Right lobe of liver (tissue), 6 donors: ENCODE data around the gene PRKAG2. TPM values are rescaled to one million over a fixed set of nuclear protein-coding genes. Genes with fewer than 3 reads are reported as not detected.
A peak's percentile ranks its signal among the peaks of the same experiment; 100 is the strongest.

Source experiments
- ATAC-seq, 4 donors: fragments of 200-7000 bp; cut with Tn5 transposase; one replicate each; pipeline ENCODE4 v1.9.1; 2020; ENCODE audit warnings: mild to moderate bottlenecking in 4 of 4, moderate library complexity in 4 of 4
- DNase-seq, 3 donors: peaks; one replicate each; pipeline ENCODE4 v3.0.0-alpha.2; 2020
- H3K27ac ChIP-seq, 3 donors: fragments of 200-600 bp; one replicate each; pipeline ENCODE4 v1.8.0; 2022
- H3K27me3 ChIP-seq, 2 donors: fragments of 200-600 bp; one replicate each; pipeline ENCODE4 v1.8.0; 2022
- H3K36me3 ChIP-seq, 4 donors: fragments of 200-600 bp; sonication (generic) in 1 of 4; one replicate each; pipeline versions ENCODE4 v1.5.1 to v1.8.0; 2017 to 2022; ENCODE audit warnings: control low read depth in 1 of 4
- H3K4me1 ChIP-seq, 4 donors: fragments of 200-600 bp; sonication (generic) in 1 of 4; one replicate each; pipeline versions ENCODE4 v1.5.1 to v1.8.0; 2017 to 2022; ENCODE audit warnings: control low read depth in 1 of 4
- H3K4me3 ChIP-seq, 3 donors: fragments of 200-600 bp; one replicate each; pipeline ENCODE4 v1.8.0; 2022
- H3K9me3 ChIP-seq, 4 donors: fragments of 200-600 bp; sonication (generic) in 1 of 4; one replicate each; pipeline versions ENCODE4 v1.5.1 to v1.8.0; 2017 to 2022; ENCODE audit warnings: control low read depth in 1 of 4
- POLR2A ChIP-seq: fragments of 450-650 bp; IDR thresholded peaks from one replicate; pipeline ENCODE4 v1.6.1; 2017; ENCODE audit warnings: antibody characterized with exemption, mild to moderate bottlenecking
- WGBS: methylation state at CpG from one replicate; pipeline ENCODE4 v1.1.6; 2018; ENCODE audit warnings: low coverage, low lambda C conversion rate; ENCODE audit not compliant: insufficient coverage; ENCODE audit errors: missing lambda C conversion rate; 5-methylcytosine and 5-hydroxymethylcytosine counted together
- intact Hi-C, 2 donors: fragments of 100-400 bp; cut with DNase I; formaldehyde crosslinking; loops; one replicate each; pipeline versions ENCODE4 v1.11.2 to v1.14.1; 2022
- total RNA-seq, 6 experiments: library from RNA; depleted of rRNA in 2 of 6; stranded (reverse); fragments of >200 nt in 2 of 6; fragmentation: NEBNext Ultra II Directional in 3 of 6; extraction: Animal tissue kit (Norgen Biotek cat#: 25700) in 3 of 6; gene quantifications; one replicate each; pipeline versions ENCODE4 v1.1.0 to v1.2.4, GENCODE V29; 2016 to 2023
- TF ChIP-seq, protein P1 (sequence below), 4 donors: fragments of 200-600 bp in 3 of 4; fragments of 450-650 bp in 1 of 4; IDR thresholded peaks; one replicate each; pipeline versions ENCODE4 v1.5.1 to v1.8.0; 2016 to 2022; ENCODE audit warnings: antibody characterized with exemption in 4 of 4, mild to moderate bottlenecking in 2 of 4
- donor health status: DM: no; HTN: yes; CAD: no.
- donor health status: DM: no; HTN: no; CAD: no.
- donor health status: DM: no; HTN: no; CAD: no.
- donor health status: DM: no; HTN: yes; CAD: no.
- donor health status: DM: no; HTN: yes; CAD: no.

The PRKAG2 gene
- total RNA-seq, 6 experiments from 2014 or later = 20.6 to 63.6 (median 29.5) TPM

DNA sequence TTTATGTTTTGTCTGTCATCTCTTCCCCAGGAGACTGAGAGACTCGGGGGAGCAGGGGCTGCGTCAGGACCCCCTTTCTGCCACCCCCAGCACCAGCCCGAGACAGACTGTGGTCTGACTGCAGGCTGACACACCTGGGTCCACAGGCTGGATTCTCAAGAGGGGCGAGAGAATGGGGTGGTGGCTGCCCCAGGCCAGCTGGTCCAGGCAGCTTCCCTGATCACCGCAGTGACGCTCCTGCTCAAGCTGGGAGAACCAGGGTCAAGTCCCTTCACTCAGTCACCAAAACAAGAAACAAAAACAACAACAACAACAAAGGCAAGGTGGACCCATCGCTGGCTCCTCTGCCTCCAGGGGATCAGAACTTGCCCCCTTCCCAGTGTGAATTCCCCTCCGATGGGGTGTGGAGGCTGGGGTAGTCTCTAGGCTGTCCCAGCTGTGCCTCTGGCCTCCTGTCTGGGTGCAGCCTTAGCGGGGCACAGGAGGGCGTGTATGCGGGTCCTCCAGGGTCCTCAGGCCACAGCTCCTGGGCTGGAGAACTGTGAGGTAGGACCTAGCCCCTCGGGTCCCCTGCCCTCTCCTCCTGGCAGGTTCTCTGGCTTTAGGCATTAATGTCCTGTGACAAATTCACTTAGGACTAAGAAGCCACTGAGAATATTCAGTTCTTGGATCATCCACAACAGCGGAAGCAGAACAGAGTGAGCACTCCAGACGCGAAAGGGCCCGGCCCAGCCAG lies 40.6 kb downstream of the PRKAG2 start:
- ATAC-seq (no peak), DNase-seq (peak in 1 of 3 donors; percentile 42)
- Histone ChIP-seq H3K36me3 (no peaks in the 10 kb centered on the region), H3K27ac (no peak overlapping the region), H3K27me3 (no peaks in the 10 kb centered on the region), H3K4me3 (no peak overlapping the region), H3K9me3 (no peaks in the 10 kb centered on the region), H3K4me1 (no peaks in the 10 kb centered on the region)
- TF ChIP-seq, protein P1, sequence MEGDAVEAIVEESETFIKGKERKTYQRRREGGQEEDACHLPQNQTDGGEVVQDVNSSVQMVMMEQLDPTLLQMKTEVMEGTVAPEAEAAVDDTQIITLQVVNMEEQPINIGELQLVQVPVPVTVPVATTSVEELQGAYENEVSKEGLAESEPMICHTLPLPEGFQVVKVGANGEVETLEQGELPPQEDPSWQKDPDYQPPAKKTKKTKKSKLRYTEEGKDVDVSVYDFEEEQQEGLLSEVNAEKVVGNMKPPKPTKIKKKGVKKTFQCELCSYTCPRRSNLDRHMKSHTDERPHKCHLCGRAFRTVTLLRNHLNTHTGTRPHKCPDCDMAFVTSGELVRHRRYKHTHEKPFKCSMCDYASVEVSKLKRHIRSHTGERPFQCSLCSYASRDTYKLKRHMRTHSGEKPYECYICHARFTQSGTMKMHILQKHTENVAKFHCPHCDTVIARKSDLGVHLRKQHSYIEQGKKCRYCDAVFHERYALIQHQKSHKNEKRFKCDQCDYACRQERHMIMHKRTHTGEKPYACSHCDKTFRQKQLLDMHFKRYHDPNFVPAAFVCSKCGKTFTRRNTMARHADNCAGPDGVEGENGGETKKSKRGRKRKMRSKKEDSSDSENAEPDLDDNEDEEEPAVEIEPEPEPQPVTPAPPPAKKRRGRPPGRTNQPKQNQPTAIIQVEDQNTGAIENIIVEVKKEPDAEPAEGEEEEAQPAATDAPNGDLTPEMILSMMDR (IDR thresholded peaks at IDR 0.05) = no peak
- TF ChIP-seq POLR2A = no peak
- intact Hi-C loops = no loop called here
- WGBS = 93% methylated on average over 6 of the region's 16 CpGs

DNA sequence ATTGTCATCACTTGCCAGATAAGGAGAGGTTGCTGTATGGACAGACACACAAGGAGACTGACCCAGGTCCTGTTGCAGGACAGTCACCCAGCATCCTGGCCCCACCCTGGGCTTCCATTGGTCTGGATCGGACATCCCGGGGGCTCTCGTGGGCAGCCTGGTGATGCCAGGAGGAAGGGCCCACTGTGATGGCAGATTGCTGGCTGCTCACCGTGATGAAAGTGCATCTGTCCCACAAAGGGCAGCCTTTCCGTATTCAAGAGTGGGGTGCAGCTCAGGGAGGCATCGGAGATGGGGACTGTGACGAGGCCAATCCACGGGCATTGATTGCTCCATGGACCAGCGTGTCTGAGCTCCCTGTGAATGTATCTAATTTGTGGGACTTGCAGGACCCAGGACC lies 41.3 kb downstream of the PRKAG2 start:
- H3K27me3 ChIP-seq = no peaks in the 10 kb centered on the region
- H3K36me3 ChIP-seq = no peaks in the 10 kb centered on the region
- H3K9me3 ChIP-seq = no peaks in the 10 kb centered on the region
- no peaks in the 10 kb centered on the region for H3K4me1 ChIP-seq
- DNase-seq = peak in 1 of 3 donors; percentile 38
- no peak for ATAC-seq
- H3K4me3 ChIP-seq = no peak overlapping the region
- intact Hi-C loops = no loop called here
- no peak overlapping the region for H3K27ac ChIP-seq
- TF ChIP-seq, protein P1 (IDR thresholded peaks at IDR 0.05) = no peak
- no peak for TF ChIP-seq POLR2A
- no CpG with 5 or more reads among the region's 9 CpGs for WGBS

DNA sequence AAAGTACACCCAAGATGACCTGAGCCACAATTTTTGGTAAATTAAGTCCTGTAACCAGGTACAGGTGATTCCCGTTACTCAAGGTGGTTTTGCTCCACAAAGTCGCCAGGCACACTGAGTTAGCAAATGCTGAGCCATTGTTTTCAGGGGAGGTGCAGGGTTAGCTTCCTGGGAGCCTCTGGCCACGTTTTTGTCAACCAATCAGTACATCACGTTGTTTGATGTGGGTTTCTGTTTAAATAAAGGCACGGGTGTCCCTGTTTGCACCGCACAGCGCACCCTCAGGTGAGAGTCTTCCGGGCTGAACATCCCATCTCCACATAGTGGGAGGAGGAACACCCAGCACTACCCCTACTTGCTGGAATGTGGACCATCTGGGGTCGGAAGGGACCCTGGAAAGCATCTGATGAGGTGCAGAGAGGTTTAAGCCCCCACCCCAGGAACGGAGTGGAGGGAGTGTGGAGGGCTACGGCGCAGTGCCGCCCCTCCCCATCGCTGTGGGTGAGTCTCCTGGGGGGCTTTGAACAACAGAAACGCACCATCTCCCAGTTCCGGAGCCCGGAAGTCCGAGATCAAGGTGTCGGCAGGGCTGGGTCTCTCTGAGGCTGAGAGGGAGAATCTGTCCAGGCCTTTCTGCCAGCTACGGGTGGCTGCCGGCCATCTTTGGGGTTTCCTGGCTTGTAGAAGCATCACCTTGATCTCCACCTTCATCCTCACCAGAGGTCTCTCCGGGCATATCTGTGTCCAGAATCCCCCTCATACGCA lies 42.5 kb downstream of the PRKAG2 start:
- Histone ChIP-seq H3K27me3 (no peaks in the 10 kb centered on the region), H3K36me3 (no peaks in the 10 kb centered on the region), H3K9me3 (no peaks in the 10 kb centered on the region), H3K4me1 (no peaks in the 10 kb centered on the region), H3K4me3 (no peak overlapping the region), H3K27ac (no peak overlapping the region)
- intact Hi-C loops = no loop called here
- ATAC-seq (no peak), DNase-seq (peak in 1 of 3 donors; percentile 45)
- WGBS = 72% methylated on average over 6 of the region's 23 CpGs
- TF ChIP-seq POLR2A = no peak
- TF ChIP-seq, protein P1 (IDR thresholded peaks at IDR 0.05) = no peak

DNA sequence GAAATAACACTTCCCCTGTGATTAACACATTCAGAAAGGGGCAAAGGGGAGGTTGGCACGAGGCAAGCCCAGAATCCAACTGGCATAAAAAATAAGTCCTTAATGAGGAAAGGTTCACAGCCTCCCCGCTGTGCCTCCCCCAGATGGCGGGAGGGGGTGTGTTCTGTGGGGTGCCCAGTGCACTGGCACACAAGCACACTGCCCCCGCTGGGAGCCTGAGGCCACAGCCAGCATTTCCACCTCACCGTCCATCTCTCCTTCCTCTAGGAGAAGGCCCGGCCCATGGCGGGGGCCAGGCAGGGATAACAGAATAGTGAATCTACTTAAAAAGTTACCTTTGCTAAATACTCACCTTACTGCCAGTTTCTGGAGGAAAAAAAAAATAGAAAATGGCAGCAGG lies 43.2 kb downstream of the PRKAG2 start:
- no peaks in the 10 kb centered on the region for H3K9me3 ChIP-seq
- intact Hi-C loops = no loop called here
- ATAC-seq = no peak
- no peak overlapping the region for H3K4me3 ChIP-seq
- DNase-seq = no peak
- TF ChIP-seq POLR2A = no peak
- TF ChIP-seq, protein P1 (IDR thresholded peaks at IDR 0.05) = no peak
- H3K4me1 ChIP-seq = peaks cover 0 to 5% (median 0%) of the 10 kb centered on the region in 4 donors
- no peaks in the 10 kb centered on the region for H3K27me3 ChIP-seq
- no peak overlapping the region for H3K27ac ChIP-seq
- 90% methylated on average over 4 of the region's 7 CpGs for WGBS
- H3K36me3 ChIP-seq = no peaks in the 10 kb centered on the region
